NCI-H345 (cell line): ENCODE results near the gene CLEC16A.
"Not testable (repeated sequence)": the region's sequence is repeated elsewhere in the genome, so short reads cannot be mapped to it uniquely, and the experiment has no call there.

ENCODE experiments used
- DNase-seq: peaks from one replicate; lab custom pipeline; 2025; lab: John Stamatoyannopoulos, UW

The CLEC16A gene

DNA sequence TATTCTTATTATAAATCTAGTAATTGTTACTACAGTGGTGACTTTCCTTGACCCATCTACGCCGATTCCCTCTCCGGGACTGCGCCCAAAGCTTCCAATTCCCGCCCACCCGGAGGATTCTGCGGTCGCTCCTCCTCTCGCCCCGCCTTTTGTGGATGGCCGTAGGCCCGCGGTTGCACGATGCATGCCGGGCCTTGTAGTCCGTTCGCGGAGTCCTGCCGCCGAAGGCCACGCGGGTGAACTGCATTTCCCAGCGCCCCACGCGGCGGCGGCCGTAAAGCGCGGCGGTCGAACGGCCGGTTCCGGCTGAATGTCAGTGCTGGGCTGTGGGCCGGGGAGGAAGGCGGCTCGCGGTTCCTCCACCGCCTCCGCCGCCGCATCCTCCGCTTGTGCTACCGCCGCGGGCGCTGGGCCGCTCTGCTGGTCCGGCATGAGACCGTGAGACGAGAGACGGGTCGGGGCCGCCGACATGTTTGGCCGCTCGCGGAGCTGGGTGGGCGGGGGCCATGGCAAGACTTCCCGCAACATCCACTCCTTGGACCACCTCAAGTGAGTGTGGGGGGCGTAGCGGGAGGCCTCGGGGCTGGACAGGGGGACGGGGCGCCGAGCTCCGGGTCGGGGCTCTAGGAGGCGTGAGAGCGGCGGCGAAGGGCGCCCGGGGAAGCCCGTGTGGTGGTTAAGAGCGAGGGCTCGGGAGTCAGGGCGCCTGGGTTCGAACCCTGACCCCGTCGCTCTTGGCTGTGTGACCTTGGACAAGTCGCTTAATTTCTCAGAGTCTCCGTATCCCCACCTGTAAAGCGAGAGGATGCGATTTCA lies at the start of gene CLEC16A:
Gene CLEC16A (plus strand): TSS at position 316 of the 816 bp plus-strand sequence. CDS start 154 bp downstream, at position 470.
- peak; percentile 98 for DNase-seq

GRCh38 chr16:10895053-10895946 lies 49.1 kb upstream of the CLEC16A start:
- DNase-seq = no peak

- DNase-seq = no peak
Measured at GRCh38 chr16:10896165-10896564, 48.2 kb upstream of the CLEC16A start.

GRCh38 chr16:10896723-10897122 lies 47.6 kb upstream of the CLEC16A start:
- no peak for DNase-seq

DNA sequence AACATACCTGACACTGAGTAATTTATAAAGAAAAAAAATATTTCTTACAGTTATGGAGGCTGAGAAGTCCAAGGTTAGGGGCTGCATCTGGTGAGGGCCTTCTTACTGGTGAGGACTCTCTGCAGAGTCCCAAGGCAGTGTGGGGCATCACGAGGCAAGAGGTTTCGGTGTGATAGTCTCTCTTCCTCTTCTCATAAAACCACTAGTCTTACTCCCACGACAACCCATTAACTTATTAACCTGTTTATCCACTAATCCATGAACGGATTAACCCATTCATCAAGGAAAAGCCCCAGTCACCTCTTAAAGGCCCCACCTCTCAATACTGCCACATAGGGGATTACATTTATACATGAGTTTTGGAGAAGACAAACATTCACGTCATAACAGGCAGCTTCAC lies 47.2 kb upstream of the CLEC16A start:
- no peak for DNase-seq

DNA sequence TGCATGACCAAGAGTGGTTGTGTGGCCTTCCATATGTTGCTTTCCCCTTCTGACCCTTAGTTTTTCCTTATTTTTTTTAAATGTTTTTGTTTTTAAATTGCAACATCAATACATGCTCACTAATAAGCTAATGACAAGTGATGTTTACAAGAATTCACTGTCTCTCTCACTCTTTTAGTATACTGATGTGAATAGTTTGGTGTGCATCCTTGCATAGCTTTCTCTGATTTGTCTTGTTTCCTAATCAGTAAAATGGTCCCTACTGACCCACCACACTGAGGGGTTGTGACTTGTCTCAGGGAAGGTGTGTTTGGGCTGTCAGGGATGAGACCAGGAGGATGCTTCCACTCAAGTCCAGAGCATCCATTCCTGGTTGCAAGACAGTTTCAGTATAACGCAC lies 41.4 kb upstream of the CLEC16A start:
- no peak for DNase-seq

DNA sequence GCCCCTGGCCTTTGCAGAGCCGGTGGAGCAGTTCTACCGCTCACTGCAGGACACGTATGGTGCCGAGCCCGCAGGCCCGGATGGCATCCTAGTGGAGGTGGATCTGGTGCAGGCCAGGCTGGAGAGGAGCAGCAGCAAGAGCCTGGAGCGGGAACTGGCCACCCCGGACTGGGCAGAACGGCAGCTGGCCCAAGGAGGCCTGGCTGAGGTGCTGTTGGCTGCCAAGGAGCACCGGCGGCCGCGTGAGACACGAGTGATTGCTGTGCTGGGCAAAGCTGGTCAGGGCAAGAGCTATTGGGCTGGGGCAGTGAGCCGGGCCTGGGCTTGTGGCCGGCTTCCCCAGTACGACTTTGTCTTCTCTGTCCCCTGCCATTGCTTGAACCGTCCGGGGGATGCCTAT lies 37.9 kb upstream of the CLEC16A start:
- no peak for DNase-seq

DNA sequence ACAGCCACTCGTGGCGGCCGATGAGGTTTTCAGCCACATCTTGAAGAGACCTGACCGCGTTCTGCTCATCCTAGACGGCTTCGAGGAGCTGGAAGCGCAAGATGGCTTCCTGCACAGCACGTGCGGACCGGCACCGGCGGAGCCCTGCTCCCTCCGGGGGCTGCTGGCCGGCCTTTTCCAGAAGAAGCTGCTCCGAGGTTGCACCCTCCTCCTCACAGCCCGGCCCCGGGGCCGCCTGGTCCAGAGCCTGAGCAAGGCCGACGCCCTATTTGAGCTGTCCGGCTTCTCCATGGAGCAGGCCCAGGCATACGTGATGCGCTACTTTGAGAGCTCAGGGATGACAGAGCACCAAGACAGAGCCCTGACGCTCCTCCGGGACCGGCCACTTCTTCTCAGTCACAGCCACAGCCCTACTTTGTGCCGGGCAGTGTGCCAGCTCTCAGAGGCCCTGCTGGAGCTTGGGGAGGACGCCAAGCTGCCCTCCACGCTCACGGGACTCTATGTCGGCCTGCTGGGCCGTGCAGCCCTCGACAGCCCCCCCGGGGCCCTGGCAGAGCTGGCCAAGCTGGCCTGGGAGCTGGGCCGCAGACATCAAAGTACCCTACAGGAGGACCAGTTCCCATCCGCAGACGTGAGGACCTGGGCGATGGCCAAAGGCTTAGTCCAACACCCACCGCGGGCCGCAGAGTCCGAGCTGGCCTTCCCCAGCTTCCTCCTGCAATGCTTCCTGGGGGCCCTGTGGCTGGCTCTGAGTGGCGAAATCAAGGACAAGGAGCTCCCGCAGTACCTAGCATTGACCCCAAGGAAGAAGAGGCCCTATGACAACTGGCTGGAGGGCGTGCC lies 37.2 kb upstream of the CLEC16A start:
- no peak for DNase-seq

DNA sequence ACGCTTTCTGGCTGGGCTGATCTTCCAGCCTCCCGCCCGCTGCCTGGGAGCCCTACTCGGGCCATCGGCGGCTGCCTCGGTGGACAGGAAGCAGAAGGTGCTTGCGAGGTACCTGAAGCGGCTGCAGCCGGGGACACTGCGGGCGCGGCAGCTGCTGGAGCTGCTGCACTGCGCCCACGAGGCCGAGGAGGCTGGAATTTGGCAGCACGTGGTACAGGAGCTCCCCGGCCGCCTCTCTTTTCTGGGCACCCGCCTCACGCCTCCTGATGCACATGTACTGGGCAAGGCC lies 36.7 kb upstream of the CLEC16A start:
- no peak for DNase-seq

DNA sequence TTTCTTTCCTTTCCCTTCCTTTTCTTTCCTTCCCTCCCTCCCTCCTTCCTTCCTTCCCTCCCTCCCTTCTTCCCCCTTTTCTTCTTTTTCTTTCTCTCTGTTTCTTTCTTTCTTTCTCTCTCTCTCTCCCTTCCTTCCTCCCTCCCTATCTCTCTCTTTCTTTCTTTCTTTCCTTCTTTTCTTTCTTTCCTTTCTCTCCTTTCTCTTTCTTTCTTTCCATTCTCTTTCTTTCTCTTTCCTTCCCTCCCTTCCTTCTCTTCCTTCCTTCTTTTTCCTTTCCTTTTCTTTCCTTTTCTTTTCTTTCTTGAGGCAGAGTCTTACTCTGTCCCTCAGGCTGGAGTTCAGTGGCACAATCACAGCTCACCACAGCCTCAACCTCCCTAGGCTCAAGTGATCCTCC lies 33.1 kb upstream of the CLEC16A start:
- DNase-seq = no peak

DNA sequence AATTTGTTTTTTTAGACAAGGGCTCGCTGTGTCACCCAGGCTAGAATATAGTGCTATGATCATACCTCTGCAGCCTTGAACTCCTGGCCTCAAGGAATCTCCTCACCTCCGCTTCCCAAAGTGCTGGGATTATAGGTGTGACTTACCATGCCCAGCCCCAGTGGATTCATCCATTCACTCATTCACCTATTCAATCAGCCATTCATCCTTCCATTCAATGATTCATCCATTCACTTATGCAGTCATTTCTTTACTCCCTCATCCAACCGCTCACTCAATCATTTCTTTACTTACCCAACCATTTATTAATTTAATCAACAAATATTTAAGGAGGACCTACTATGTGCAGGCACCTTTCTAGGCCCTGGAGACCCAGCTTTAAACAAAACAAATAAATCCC lies 27.8 kb upstream of the CLEC16A start:
- no peak for DNase-seq

GRCh38 chr16:10918294-10919002 lies 25.9 kb upstream of the CLEC16A start:
- DNase-seq = peak; percentile 84

- no peak for DNase-seq
Measured at GRCh38 chr16:10919003-10919351, 25.4 kb upstream of the CLEC16A start.

DNA sequence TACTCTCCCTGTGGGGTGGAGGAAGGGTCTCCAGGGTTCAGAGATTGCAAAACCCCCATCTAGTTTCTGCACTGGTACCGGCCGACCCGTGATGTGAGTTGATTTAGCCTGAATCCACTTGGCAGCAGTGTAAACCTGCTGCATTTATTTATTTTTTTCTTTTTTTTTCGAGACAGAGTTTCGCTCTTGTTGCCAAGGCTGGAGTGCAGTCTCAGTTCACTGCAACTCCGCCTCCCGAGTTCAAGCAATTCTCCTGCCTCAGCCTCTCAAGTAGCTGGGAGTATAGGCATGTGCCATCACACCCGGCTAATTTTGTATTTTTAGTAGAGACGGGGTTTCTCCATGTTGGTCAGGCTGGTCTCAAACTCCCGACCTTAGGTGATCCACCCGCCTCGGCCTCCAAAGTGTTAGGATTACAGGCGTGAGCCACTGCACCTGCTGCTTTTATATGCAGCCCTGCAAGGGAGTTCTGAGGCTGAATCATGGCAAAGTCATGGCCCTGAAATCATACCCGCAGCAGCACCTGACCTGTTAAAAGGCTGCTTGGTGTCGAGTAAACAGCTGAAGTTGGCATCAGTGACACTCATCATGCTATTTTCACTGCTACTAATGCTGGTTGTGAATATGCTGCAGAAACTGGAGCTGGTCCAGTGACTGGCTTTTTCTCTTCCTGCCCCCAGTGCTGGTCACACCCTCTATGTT lies 23.5 kb upstream of the CLEC16A start:
- no peak for DNase-seq

GRCh38 chr16:10921536-10922327 lies 22.6 kb upstream of the CLEC16A start:
- no peak for DNase-seq

GRCh38 chr16:10922328-10923145 lies 21.8 kb upstream of the CLEC16A start:
- DNase-seq = no peak

- no peak for DNase-seq
Measured at GRCh38 chr16:10923146-10923649, 21.2 kb upstream of the CLEC16A start.

- no peak for DNase-seq
Measured at GRCh38 chr16:10923650-10924214, 20.6 kb upstream of the CLEC16A start.

DNA sequence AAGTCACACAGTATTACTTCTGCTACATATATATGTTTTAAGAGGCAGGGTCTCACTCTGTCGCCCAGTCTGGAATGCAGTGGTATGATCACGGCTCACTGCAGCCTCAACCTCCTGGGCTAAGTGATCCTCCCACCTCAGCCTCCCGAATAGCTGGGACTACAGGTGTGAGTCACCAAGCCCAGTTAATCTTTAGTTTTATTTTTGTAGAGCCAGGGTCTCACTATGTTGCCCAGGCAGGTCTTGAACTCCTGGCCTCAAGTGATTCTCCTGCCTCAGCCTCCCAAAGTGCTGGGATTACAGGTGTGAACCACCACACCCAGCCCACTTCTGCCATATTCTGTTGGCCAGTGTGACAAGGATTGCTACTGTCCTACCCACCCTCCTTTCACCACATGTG lies 19.1 kb upstream of the CLEC16A start:
- not testable (repeated sequence) for DNase-seq
